ENCODE results near the gene PLD1.

DNA sequence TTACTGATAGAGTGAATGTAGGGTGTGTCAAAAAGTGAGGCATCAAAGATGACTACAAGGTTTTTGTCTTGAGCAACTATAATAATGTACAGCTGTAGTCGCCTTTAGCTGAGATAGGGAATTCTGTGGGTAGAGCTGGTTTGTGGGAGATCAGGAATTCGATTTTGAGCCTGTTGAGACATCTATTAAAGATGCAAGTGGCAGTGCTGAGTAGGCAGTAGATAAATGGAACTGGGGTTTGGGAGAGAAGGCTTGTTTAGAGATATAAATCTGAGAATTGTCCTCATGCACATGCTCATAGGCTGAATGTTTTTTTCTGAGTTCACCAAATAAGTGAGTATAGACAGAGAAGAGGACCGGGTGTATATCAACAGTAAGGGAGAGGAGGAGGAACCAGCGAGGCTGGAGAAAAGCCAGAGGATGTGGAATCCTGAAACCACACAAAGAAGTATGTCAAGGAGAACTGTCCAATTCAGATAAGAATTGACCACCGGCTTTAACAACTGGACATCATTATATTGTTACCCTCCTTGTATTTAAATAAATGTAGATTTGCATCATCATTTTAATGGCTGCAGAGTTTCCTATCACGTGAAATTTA, 204.0 kb downstream of the PLD1 start:
- TF ChIP-seq, protein P1, sequence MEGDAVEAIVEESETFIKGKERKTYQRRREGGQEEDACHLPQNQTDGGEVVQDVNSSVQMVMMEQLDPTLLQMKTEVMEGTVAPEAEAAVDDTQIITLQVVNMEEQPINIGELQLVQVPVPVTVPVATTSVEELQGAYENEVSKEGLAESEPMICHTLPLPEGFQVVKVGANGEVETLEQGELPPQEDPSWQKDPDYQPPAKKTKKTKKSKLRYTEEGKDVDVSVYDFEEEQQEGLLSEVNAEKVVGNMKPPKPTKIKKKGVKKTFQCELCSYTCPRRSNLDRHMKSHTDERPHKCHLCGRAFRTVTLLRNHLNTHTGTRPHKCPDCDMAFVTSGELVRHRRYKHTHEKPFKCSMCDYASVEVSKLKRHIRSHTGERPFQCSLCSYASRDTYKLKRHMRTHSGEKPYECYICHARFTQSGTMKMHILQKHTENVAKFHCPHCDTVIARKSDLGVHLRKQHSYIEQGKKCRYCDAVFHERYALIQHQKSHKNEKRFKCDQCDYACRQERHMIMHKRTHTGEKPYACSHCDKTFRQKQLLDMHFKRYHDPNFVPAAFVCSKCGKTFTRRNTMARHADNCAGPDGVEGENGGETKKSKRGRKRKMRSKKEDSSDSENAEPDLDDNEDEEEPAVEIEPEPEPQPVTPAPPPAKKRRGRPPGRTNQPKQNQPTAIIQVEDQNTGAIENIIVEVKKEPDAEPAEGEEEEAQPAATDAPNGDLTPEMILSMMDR (IDR thresholded peaks at IDR 0.05 in 8 of 11, conservative IDR thresholded peaks at IDR 0.05 in 3 of 11) = no peak
- no peak for TF ChIP-seq POLR2AphosphoS5 (IDR thresholded peaks at IDR 0.05)
